Vagina (tissue), 2 donors: ENCODE data around the gene PSMA3. TPM values are rescaled to one million over a fixed set of nuclear protein-coding genes. Genes with fewer than 3 reads are reported as not detected.

Experiments used
- DNase-seq, 2 donors: peaks; one replicate each; pipeline ENCODE4 v3.0.0-alpha.2; 2017; ENCODE audit errors: extremely low spot score in 2 of 2
- H3K27ac ChIP-seq: fragments of 200-600 bp; sonication (generic); one replicate; pipeline ENCODE4 v1.5.1; 2019
- H3K27me3 ChIP-seq: fragments of 200-600 bp; sonication (generic); one replicate; pipeline ENCODE4 v1.5.1; 2019
- H3K36me3 ChIP-seq, 2 donors: fragments of 200-600 bp; sonication (generic); one replicate each; pipeline ENCODE4 v1.5.1; 2017 to 2019
- H3K4me1 ChIP-seq: fragments of 200-600 bp; sonication (generic); one replicate; pipeline ENCODE4 v1.5.1; 2019
- H3K4me3 ChIP-seq, 2 donors: fragments of 200-600 bp; sonication (generic); 1 replicate in 1 of 2; 2 replicates in 1 of 2; pipeline ENCODE4 v1.5.1; 2016 to 2019
- H3K9me3 ChIP-seq: fragments of 200-600 bp; sonication (generic); one replicate; pipeline ENCODE4 v1.5.1; 2019
- CTCF ChIP-seq, 3 experiments: fragments of 450-650 bp in 2 of 3; fragments of 200-600 bp in 1 of 3; sonication (generic) in 1 of 3; IDR thresholded peaks; one replicate each; pipeline ENCODE4 v1.5.1; 2017 to 2019; ENCODE audit warnings: antibody characterized with exemption in 3 of 3, mild to moderate bottlenecking in 2 of 3, moderate library complexity in 2 of 3
- POLR2A ChIP-seq, 2 donors: fragments of 450-650 bp; IDR thresholded peaks; one replicate each; pipeline ENCODE4 v1.6.1; 2017; ENCODE audit warnings: antibody characterized with exemption in 2 of 2, mild to moderate bottlenecking in 2 of 2, moderate library complexity in 2 of 2
- POLR2AphosphoS5 ChIP-seq, 2 donors: sonication (generic); formaldehyde crosslinking; IDR thresholded peaks; one replicate each; pipeline ENCODE4 v1.9.0; 2017; ENCODE audit warnings: antibody characterized with exemption in 2 of 2, mild to moderate bottlenecking in 2 of 2, low read depth in 1 of 2; ENCODE audit not compliant: insufficient read depth in 1 of 2
- intact Hi-C: fragments of 100-400 bp; cut with DNase I; formaldehyde crosslinking; loops from one replicate; pipeline ENCODE4 v1.15.1; 2023
- total RNA-seq: library from RNA; depleted of rRNA; stranded (reverse); fragments of >200 nt; gene quantifications from one replicate; pipeline ENCODE4 v1.2.3, GENCODE V29; 2016

Gene PSMA3
- total RNA-seq, 1 donor from 2014 or later, result 73.7 TPM

GRCh38 chr14:58200846-58201245, 43.8 kb upstream of the PSMA3 start:
- no peak for DNase-seq
- no peak for TF ChIP-seq CTCF (IDR thresholded peaks at IDR 0.05)
- no peak for TF ChIP-seq POLR2AphosphoS5 (IDR thresholded peaks at IDR 0.05; ENCODE audit: insufficient read depth in 1 of 2, low read depth in 1 of 2)
- TF ChIP-seq POLR2A (IDR thresholded peaks at IDR 0.05), result no peak
- H3K27ac ChIP-seq, result peak overlapping the region; percentile 91
- peaks cover 0 to 11% of the 10 kb centered on the region in 2 donors for H3K36me3 ChIP-seq
- no peaks in the 10 kb centered on the region for H3K27me3 ChIP-seq
- H3K4me3 ChIP-seq, result peak overlapping the region; percentile 77 to 83
- intact Hi-C loops, result no loop called here
- peaks cover 23% of the 10 kb centered on the region for H3K4me1 ChIP-seq
- no peaks in the 10 kb centered on the region for H3K9me3 ChIP-seq

GRCh38 chr14:58213176-58213575, 31.5 kb upstream of the PSMA3 start:
- TF ChIP-seq CTCF (IDR thresholded peaks at IDR 0.05) (no peak), POLR2AphosphoS5 (IDR thresholded peaks at IDR 0.05; ENCODE audit: insufficient read depth in 1 of 2, low read depth in 1 of 2) (no peak), POLR2A (IDR thresholded peaks at IDR 0.05) (no peak)
- H3K4me1 ChIP-seq, result no peaks in the 10 kb centered on the region
- no peak overlapping the region for H3K4me3 ChIP-seq
- H3K36me3 ChIP-seq, result peaks cover under 1 to 71% of the 10 kb centered on the region in 2 donors
- no peaks in the 10 kb centered on the region for H3K27me3 ChIP-seq
- H3K9me3 ChIP-seq, result no peaks in the 10 kb centered on the region
- H3K27ac ChIP-seq, result no peak overlapping the region
- no peak for DNase-seq
- intact Hi-C loops, result no loop called here

GRCh38 chr14:58215191-58215914, 29.3 kb upstream of the PSMA3 start:
- Histone ChIP-seq H3K27ac (no peak overlapping the region), H3K27me3 (no peaks in the 10 kb centered on the region), H3K4me3 (no peak overlapping the region), H3K9me3 (no peaks in the 10 kb centered on the region), H3K4me1 (no peaks in the 10 kb centered on the region), H3K36me3 (peaks cover 0 to 55% of the 10 kb centered on the region in 2 donors)
- DNase-seq, result no peak
- intact Hi-C loops, result no loop called here
- TF ChIP-seq POLR2A (IDR thresholded peaks at IDR 0.05), result no peak
- no peak for TF ChIP-seq CTCF (IDR thresholded peaks at IDR 0.05)
- TF ChIP-seq POLR2AphosphoS5 (IDR thresholded peaks at IDR 0.05; ENCODE audit: insufficient read depth in 1 of 2, low read depth in 1 of 2), result no peak

GRCh38 chr14:58216544-58216943, 28.1 kb upstream of the PSMA3 start:
- intact Hi-C loops, result no loop called here
- no peak for DNase-seq
- Histone ChIP-seq H3K9me3 (no peaks in the 10 kb centered on the region), H3K4me3 (no peak overlapping the region), H3K36me3 (peaks cover 0 to 59% of the 10 kb centered on the region in 2 donors), H3K27me3 (no peaks in the 10 kb centered on the region), H3K4me1 (no peaks in the 10 kb centered on the region), H3K27ac (no peak overlapping the region)
- no peak for TF ChIP-seq POLR2AphosphoS5 (IDR thresholded peaks at IDR 0.05; ENCODE audit: insufficient read depth in 1 of 2, low read depth in 1 of 2)
- no peak for TF ChIP-seq CTCF (IDR thresholded peaks at IDR 0.05)
- TF ChIP-seq POLR2A (IDR thresholded peaks at IDR 0.05), result no peak

GRCh38 chr14:58227096-58227819, 17.4 kb upstream of the PSMA3 start:
- no peaks in the 10 kb centered on the region for H3K9me3 ChIP-seq
- DNase-seq, result no peak
- H3K36me3 ChIP-seq, result peaks cover 0 to 15% of the 10 kb centered on the region in 2 donors
- intact Hi-C loops, result no loop called here
- no peaks in the 10 kb centered on the region for H3K27me3 ChIP-seq
- H3K4me3 ChIP-seq, result no peak overlapping the region
- no peaks in the 10 kb centered on the region for H3K4me1 ChIP-seq
- H3K27ac ChIP-seq, result no peak overlapping the region
- TF ChIP-seq POLR2A (IDR thresholded peaks at IDR 0.05), result no peak
- no peak for TF ChIP-seq POLR2AphosphoS5 (IDR thresholded peaks at IDR 0.05; ENCODE audit: insufficient read depth in 1 of 2, low read depth in 1 of 2)
- no peak for TF ChIP-seq CTCF (IDR thresholded peaks at IDR 0.05)
